GM12875 (cell line): ENCODE measurements around the gene CCDC121.

Source experiments
- H3K4me3 ChIP-seq: one replicate; pipeline ENCODE4 v1.5.1; 2011; ENCODE audit warnings: low read depth, low read length, control low read depth
- TF ChIP-seq, protein P1 (sequence below): IDR thresholded peaks from 2 replicates; pipeline ENCODE4 v1.5.1; 2011; ENCODE audit warnings: low read depth, mild to moderate bottlenecking, control low read depth, inconsistent platforms, low read length, moderate library complexity, borderline replicate concordance; ENCODE audit not compliant: insufficient read depth

The CCDC121 gene

DNA sequence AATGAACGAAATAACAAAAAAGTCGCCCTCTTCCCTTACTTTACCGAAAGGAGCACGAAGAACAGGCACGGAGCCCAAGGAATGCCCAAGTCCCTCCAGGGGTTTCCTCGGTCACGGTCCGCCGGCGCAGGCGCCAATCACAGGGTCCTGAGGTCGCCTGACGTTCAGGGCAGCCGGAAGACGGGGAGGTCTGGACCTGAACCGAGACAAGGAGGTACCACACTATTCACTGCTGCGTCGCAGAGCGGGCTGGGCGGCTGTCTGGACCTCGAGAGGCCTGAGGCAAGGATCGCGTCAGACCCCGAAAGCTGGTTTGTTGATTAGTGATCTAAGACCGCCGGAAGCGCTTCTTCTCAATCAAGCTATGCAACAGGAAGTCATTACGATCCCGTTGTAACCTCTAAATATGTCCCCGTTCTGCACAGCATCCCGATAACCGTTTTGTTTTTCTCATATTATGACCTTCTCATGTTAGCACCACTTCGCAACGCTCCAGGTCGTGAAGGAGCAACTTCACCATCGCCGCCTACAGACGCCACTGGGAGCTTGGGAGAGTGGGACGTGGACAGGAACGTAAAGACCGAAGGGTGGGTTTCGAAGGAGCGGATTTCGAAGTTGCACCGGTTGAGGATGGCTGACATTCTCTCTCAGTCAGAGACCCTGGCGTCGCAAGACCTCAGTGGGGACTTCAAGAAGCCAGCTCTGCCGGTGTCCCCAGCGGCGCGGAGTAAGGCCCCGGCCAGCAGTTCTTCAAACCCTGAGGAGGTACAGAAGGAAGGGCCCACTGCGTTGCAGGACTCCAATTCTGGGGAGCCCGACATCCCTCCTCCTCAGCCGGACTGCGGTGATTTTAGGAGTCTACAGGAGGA, 34.7 kb upstream of the CCDC121 start, which contains the start of the genes SLC4A1AP and SUPT7L:
SLC4A1AP (plus strand) TSS at position 605 of the 869 bp plus-strand sequence; CDS start at position 631, 26 bp downstream.
SUPT7L (minus strand) TSS at position 330 of the 869 bp plus-strand sequence. CDS start 1,422 bp downstream, outside the sequence.
- peak within 1 kb of the TSS; percentile 56 for H3K4me3 ChIP-seq
- TF ChIP-seq, protein P1, sequence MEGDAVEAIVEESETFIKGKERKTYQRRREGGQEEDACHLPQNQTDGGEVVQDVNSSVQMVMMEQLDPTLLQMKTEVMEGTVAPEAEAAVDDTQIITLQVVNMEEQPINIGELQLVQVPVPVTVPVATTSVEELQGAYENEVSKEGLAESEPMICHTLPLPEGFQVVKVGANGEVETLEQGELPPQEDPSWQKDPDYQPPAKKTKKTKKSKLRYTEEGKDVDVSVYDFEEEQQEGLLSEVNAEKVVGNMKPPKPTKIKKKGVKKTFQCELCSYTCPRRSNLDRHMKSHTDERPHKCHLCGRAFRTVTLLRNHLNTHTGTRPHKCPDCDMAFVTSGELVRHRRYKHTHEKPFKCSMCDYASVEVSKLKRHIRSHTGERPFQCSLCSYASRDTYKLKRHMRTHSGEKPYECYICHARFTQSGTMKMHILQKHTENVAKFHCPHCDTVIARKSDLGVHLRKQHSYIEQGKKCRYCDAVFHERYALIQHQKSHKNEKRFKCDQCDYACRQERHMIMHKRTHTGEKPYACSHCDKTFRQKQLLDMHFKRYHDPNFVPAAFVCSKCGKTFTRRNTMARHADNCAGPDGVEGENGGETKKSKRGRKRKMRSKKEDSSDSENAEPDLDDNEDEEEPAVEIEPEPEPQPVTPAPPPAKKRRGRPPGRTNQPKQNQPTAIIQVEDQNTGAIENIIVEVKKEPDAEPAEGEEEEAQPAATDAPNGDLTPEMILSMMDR = no peak

GRCh38 chr2:27661371-27661770, 32.6 kb upstream of the CCDC121 start:
- TF ChIP-seq, protein P1 = no peak
- no peak overlapping the region for H3K4me3 ChIP-seq

GRCh38 chr2:27655155-27655951, 26.5 kb upstream of the CCDC121 start:
- TF ChIP-seq, protein P1 = no peak
- no peak overlapping the region for H3K4me3 ChIP-seq

- no peak overlapping the region for H3K4me3 ChIP-seq
- TF ChIP-seq, protein P1 = no peak
These were observed 24.6 kb upstream of the CCDC121 start for GRCh38 chr2:27653397-27653796.

DNA sequence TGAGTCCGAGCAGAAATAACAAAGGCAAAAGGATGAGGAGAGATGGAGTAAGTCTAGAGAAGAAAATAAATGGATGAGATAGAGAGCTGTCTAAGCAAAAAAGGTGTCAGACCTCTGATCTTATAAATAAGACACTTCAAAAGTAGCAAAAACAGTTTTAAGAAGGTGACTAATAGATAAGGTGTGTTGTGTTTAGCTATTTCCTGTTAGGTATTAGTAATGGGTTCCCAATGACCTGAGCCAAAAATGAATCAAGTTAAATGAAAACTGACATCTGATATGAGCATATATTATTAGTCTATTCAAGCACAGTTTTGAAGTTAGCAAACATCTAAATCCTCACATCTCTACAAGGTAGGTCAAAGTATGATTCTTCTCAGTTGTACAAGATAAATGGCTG, 24.0 kb upstream of the CCDC121 start:
- no peak overlapping the region for H3K4me3 ChIP-seq
- TF ChIP-seq, protein P1 = no peak

- TF ChIP-seq, protein P1 = no peak
- H3K4me3 ChIP-seq = no peak overlapping the region
These were observed 23.5 kb upstream of the CCDC121 start for GRCh38 chr2:27652341-27652740.
